ENCODE results near the gene VAMP4. TPM values are rescaled to one million over a fixed set of nuclear protein-coding genes. Genes with fewer than 3 reads are reported as not detected.

Gene VAMP4
- total RNA-seq, 1 experiment from 2014 or later = 9.3 TPM

- no peaks in the 10 kb centered on the region for H3K27me3 ChIP-seq (ENCODE audit: control insufficient read depth, insufficient read depth, low read length)
- no peaks in the 10 kb centered on the region for H3K4me1 ChIP-seq (ENCODE audit: control insufficient read depth, insufficient read depth, low read length)
- ATAC-seq (no peak), DNase-seq (ENCODE audit: low read depth, low spot score) (no peak)
- TF ChIP-seq SIN3A (IDR thresholded peaks at IDR 0.05; ENCODE audit: borderline replicate concordance, insufficient read depth, low read depth, low read length) (no peak), POLR2AphosphoS5 (IDR thresholded peaks at IDR 0.05; ENCODE audit: low read depth, low read length) (no peak), CTCF (IDR thresholded peaks at IDR 0.05) (no peak), TCF7L2 (IDR thresholded peaks at IDR 0.05; ENCODE audit: low read depth, low read length) (no peak)
- ChIA-PET POLR2A (no interaction called here), CTCF (no interaction called here)
- BruUV-seq (replicated peaks) = no TSS peak
- peaks cover 29% of the 10 kb centered on the region for H3K36me3 ChIP-seq (ENCODE audit: control insufficient read depth, insufficient read depth, low read length)
- H3K27ac ChIP-seq (ENCODE audit: low read length) = no peak overlapping the region
- in situ Hi-C loops (cut with HindIII; ENCODE audit: low pct_unique_long_range_greater_than_20kb, low sequenced_read_pairs) = no loop called here
- H3K4me3 ChIP-seq (ENCODE audit: low read depth in 2 of 2, low read length in 2 of 2) = no peak overlapping the region
- no peaks in the 10 kb centered on the region for H3K9me3 ChIP-seq (ENCODE audit: control insufficient read depth, insufficient read depth, low read depth, low read length)
- intact Hi-C loops (cut with micrococcal nuclease; ENCODE audit: unreplicated experiment) = no loop called here
Measured at GRCh38 chr1:171788696-171789095, 46.8 kb upstream of the VAMP4 start.

DNA sequence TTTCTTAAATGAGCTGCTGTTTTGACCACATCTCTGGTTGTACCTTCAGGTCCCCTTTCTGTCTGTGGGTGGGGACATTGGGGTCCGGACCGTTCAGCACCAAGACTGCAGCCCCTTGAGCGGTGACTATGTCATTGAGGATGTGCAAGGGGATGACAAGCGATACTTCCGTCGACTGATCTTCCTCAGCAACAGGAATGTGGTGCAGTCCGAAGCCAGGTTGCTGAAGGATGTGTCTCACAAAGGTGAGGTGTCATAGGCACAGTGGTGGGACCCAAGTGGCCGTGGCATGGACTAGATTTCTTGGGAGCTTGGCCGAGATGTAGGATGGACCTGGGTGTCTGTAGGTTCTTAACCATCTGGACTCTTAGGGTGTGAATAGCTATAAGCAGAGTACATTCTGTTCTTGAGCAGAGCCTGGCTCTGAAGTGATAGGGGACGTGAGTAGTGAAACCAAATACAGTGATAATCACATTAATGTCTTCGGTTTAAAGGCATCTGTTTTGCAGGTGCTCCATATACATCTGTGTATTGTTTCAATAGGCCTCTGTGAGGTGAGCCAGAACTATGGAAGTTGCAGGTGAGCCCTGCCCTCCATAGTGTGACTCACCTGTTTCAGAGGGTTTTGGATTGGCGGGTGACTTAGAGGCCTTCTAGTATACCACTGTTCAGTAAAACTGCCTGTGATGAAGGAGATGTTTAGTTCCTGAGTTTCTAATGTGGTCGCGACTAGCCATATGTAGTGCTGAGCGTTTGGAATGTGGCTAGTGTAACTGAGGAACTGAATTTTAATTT lies 46.0 kb upstream of the VAMP4 start:
- ATAC-seq (no peak), DNase-seq (ENCODE audit: low read depth, low spot score) (no peak)
- no peaks in the 10 kb centered on the region for H3K9me3 ChIP-seq (ENCODE audit: control insufficient read depth, insufficient read depth, low read depth, low read length)
- H3K4me1 ChIP-seq (ENCODE audit: control insufficient read depth, insufficient read depth, low read length) = peaks cover 4% of the 10 kb centered on the region; the same call in 1 of the 2 replicates
- intact Hi-C loops (cut with micrococcal nuclease; ENCODE audit: unreplicated experiment) = no loop called here
- TF ChIP-seq SIN3A (IDR thresholded peaks at IDR 0.05; ENCODE audit: borderline replicate concordance, insufficient read depth, low read depth, low read length) (no peak), TCF7L2 (IDR thresholded peaks at IDR 0.05; ENCODE audit: low read depth, low read length) (no peak), POLR2AphosphoS5 (IDR thresholded peaks at IDR 0.05; ENCODE audit: low read depth, low read length) (no peak), CTCF (IDR thresholded peaks at IDR 0.05) (no peak)
- TF ChIP-seq, protein P1, sequence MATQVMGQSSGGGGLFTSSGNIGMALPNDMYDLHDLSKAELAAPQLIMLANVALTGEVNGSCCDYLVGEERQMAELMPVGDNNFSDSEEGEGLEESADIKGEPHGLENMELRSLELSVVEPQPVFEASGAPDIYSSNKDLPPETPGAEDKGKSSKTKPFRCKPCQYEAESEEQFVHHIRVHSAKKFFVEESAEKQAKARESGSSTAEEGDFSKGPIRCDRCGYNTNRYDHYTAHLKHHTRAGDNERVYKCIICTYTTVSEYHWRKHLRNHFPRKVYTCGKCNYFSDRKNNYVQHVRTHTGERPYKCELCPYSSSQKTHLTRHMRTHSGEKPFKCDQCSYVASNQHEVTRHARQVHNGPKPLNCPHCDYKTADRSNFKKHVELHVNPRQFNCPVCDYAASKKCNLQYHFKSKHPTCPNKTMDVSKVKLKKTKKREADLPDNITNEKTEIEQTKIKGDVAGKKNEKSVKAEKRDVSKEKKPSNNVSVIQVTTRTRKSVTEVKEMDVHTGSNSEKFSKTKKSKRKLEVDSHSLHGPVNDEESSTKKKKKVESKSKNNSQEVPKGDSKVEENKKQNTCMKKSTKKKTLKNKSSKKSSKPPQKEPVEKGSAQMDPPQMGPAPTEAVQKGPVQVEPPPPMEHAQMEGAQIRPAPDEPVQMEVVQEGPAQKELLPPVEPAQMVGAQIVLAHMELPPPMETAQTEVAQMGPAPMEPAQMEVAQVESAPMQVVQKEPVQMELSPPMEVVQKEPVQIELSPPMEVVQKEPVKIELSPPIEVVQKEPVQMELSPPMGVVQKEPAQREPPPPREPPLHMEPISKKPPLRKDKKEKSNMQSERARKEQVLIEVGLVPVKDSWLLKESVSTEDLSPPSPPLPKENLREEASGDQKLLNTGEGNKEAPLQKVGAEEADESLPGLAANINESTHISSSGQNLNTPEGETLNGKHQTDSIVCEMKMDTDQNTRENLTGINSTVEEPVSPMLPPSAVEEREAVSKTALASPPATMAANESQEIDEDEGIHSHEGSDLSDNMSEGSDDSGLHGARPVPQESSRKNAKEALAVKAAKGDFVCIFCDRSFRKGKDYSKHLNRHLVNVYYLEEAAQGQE (IDR thresholded peaks at IDR 0.05; ENCODE audit: insufficient read depth in 1 of 2, low read depth in 2 of 2, low read length in 1 of 2) = no peak
- CTCF ChIA-PET = no interaction called here
- in situ Hi-C loops (cut with HindIII; ENCODE audit: low pct_unique_long_range_greater_than_20kb, low sequenced_read_pairs) = no loop called here
- POLR2A ChIA-PET = no interaction called here
- H3K27me3 ChIP-seq (ENCODE audit: control insufficient read depth, insufficient read depth, low read length) = no peaks in the 10 kb centered on the region
- no TSS peak for BruUV-seq (replicated peaks)
- H3K4me3 ChIP-seq (ENCODE audit: low read depth in 2 of 2, low read length in 2 of 2) = no peak overlapping the region
- no peak overlapping the region for H3K27ac ChIP-seq (ENCODE audit: low read length)
- peaks cover 29% of the 10 kb centered on the region for H3K36me3 ChIP-seq (ENCODE audit: control insufficient read depth, insufficient read depth, low read length)
